HG03442 (cell line): ENCODE results near the gene TMEM253.

ENCODE experiments used
- ATAC-seq: cut with Tn5 transposase; IDR thresholded peaks from one replicate; pipeline ENCODE4 v1.9.1; 2021; ENCODE audit warnings: mild to moderate bottlenecking, moderate library complexity; ENCODE audit not compliant: unreplicated experiment

The TMEM253 gene

DNA sequence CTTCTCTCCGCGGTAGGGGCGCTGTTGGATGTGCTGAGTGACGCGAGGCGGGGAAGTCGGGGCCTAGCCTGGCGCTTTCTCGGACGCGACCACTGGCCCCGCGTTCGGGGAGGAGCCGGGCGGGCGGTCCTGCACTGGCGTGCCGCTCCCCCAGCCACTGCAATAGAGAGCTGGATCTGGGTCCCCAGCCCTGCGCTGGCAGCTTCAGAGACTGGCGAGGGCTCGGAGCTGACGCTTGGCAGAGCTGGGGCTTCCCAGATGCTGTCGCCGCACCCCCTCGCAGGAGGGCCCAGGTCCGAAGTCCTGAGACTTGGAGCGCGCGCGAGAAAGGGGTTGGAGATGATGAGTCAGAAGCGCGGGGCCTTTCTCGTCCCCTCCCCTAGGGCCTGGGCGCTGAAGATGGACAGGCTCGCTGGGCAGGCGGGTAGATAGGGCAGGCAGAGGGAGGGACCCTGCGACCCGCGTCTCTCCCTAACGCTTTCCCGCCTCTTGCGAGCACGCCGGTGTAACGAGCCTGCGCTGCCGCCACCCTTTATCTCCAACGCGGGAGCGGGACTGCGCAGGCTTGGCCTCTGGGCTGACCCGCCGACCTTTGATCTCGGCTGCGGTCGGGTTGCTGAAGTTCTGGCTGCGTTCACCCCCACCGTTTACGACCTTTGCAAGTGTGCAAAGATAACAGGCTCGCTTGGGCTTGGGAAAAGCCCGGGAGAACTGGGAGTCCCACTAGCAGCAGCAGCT, 3.0 kb downstream of the TMEM253 start:
- peak; percentile 91 for ATAC-seq

GRCh38 chr14:21104448-21105060, 3.7 kb downstream of the TMEM253 start:
- peak; percentile 32 for ATAC-seq

DNA sequence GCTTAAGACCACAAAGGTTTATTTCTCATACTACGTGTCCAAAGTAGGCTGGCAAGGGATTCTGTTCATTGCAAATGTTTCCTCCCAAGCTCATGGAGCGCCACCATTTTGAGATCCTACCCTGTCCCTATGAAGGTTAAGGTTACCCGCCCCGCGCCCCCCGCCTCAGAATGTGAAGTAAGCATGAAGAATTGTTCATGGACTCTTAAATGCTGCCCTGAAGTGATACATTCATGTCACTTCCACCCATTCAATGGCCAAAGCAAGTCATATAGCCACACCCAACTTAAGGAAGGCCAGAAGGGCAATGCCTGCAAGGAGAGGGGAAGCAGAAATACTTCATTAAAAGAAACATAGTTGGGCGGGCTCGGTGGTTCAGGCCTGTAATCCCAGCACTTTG, 4.2 kb downstream of the TMEM253 start:
- no peak for ATAC-seq

DNA sequence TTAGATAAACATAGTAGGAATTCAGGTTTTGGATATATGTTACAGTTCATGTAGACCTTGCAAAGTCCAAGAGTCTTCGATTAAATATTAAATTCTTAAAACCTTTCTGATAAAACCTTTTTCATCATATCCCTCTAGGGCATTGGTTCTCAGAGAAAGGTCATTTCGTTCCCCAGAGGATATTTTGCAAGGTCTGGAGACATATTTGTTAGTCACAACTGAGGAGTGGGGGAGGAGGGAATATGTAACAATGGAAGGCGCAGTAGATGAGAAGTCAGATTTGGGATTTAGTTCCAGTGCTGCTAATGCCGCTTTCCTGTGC, 5.3 kb downstream of the TMEM253 start:
- no peak for ATAC-seq

GRCh38 chr14:21106498-21107282, 5.8 kb downstream of the TMEM253 start:
- no peak for ATAC-seq

GRCh38 chr14:21107283-21107800, 6.5 kb downstream of the TMEM253 start:
- no peak for ATAC-seq

DNA sequence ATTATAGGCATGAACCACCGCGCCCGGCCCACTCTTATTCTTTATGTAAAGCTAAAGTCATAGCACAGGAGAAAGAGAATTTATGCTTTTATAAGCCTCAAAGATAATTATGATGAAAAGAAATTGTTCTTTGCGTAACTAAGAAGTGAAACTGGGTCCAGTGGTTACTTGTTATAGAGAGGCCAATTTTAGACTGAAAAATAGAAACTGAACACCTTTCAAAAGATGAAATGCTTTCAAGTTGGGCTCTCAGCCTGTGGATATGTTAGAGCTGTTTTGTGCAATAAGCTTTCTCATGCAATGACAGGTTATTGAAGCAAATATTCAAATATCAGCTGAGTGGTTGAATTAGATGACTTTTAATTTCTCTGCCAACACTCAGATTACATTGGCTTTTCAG, 7.9 kb downstream of the TMEM253 start:
- no peak for ATAC-seq

DNA sequence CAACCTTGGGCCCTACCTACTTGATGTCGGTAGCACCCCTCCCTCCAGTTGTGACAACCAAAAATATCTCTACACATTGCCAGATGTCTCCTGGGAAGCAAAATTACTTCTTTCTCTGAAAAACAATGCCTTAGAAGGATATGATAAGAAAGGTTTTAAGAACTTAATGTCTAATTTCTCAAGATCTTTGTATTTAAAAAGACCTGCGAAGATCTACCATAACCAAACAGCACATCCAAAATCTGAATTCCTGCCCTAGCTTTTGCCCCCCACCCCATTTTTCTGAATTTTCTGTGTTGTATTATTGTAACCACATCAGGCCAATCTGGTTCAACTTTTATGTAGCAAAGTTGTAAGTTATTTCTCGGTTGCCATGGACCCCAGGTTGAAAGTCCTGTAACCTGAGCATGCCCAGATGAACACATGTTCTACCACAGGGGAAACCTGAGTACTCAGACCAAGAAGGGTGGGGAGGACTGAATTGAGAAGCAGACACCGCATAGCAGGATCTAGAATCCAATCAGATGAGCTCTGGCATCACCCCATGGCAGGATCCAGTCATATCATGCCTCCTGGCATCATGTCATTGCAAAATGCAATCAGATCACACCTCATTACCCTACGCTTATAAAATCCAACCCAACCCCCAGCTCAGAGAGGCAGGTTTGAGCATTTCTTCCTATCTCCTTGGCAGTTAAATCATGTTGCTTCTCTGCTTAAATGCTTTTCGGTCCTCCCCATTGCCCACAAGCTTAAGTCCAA, 8.7 kb downstream of the TMEM253 start:
- ATAC-seq, result peak; percentile 65

GRCh38 chr14:21112255-21112654, 11.4 kb downstream of the TMEM253 start:
- no peak for ATAC-seq

DNA sequence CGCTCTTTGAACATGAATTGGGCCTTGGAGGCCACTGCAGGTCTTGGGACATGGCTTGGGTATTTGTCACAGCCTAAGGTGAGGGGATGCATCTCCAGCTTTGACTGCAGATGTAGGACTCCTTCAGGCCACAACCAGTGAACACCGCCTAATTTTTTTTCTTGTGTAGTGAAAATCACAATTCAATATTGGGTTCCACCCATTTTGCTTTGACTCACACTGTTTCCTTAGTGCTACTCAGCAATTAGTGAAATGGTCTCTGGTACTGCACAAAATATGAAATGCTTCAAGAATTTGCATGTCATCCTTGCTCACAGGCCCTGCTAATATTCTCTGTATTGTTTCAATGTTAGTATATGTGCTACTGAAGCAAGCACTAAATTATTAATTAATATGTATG, 12.5 kb downstream of the TMEM253 start:
- ATAC-seq, result no peak

DNA sequence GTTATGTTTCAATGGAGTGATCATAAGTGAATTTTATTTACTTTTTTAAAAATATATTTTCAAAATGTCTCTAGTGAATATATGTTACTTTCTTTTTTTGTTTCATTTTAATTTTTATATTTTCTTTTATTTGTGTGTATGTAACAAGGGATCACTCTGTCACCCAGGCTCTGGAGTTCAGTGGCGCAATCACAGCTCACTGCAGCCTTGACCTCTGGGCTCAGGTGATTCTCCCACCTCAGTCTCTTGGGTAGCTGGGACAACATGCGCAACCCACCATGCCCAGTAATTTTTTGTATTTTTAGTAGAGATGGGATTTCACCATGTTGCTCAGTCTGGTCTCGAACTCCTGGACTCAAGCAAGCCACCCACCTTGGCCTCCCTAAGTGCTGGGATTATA, 18.1 kb downstream of the TMEM253 start:
- ATAC-seq, result no peak

DNA sequence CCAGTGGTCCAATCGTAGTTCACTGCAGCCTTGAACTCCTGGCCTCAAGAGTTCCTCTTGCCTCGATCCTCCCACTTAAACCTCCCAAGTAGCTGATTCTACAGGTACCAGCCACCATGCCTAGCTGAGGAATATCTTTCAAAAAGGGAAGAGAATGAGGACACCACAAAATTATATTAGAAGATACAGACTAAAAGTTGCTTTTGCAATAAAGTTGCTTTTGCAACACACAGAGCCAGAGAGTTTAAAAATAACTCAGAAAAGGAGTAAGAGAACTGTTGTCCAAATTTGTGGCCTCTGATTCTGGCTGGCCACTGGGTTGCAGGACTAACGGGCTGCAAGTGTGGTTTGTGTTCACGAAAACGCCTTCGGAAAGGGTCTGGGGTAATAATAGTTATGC, 19.8 kb downstream of the TMEM253 start:
- no peak for ATAC-seq

- no peak for ATAC-seq
Measured at GRCh38 chr14:21121122-21121521, 20.3 kb downstream of the TMEM253 start.

DNA sequence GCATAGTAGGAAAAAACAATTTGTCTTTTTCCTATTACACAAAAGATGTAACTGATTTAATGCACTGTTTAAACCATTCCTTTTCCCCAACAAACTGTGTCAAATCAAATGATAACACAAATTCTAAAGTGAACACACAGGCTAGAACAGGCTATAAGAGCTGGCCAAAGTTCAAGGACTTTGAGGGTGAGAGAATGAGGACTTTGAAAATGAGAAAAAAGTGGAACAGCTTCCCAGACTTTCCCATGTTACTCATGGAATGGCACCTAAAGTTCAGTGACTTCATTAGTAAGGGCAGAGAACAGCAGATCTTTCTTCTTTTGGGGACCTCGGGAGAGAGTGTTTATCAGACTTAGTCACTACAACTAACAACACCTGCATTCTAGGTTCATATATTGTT, 22.6 kb downstream of the TMEM253 start:
- ATAC-seq, result no peak

DNA sequence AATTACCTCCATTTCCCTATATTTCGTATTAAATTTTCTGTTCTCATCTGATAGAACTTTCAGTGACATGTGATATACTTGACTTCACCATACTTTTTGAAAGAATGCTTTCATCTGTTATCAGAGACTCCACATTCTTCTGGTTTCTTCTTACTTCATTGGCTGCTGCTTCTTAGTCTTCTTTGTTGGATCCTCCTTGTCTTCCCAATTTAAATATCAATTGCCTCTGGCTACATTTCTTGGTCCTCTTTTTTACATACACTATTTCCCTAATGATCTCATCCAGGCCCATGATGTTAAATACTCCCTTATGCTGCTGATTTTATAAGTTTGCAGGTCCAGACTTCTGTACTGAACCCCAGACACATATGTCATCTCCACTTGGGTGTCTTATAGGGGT, 33.0 kb downstream of the TMEM253 start:
- no peak for ATAC-seq

DNA sequence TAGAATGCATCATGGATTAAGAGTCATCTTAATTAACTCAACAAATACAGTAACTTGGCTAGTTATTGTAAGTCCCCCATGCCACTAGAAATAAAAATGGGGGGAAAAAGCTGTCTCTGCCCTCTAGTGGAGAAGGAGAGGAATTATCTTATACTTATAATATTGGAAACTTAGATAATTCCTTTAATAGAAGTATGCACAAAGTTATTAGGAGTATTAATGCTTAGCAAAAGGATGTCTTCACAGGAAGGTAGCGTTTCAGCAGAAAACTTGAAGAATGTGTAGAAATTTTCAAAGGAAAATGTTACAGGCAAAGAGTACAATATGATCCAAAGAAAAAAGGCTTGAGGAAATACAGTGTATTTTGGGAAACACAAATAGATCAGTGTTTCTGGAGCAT, 35.2 kb downstream of the TMEM253 start:
- no peak for ATAC-seq

- no peak for ATAC-seq
Measured at GRCh38 chr14:21142357-21142756, 41.5 kb downstream of the TMEM253 start.

GRCh38 chr14:21145437-21145836, 44.6 kb downstream of the TMEM253 start:
- ATAC-seq, result no peak

GRCh38 chr14:21149641-21150367, 48.9 kb downstream of the TMEM253 start:
- no peak for ATAC-seq
